HG03575 (cell line): ENCODE results near the gene CASQ1.

Experiments
- ATAC-seq: cut with Tn5 transposase; IDR thresholded peaks from one replicate; pipeline ENCODE4 v1.9.1; 2021; ENCODE audit not compliant: unreplicated experiment, insufficient number of reproducible peaks, low FRiP score; ENCODE audit errors: extremely low read depth

The CASQ1 gene

DNA sequence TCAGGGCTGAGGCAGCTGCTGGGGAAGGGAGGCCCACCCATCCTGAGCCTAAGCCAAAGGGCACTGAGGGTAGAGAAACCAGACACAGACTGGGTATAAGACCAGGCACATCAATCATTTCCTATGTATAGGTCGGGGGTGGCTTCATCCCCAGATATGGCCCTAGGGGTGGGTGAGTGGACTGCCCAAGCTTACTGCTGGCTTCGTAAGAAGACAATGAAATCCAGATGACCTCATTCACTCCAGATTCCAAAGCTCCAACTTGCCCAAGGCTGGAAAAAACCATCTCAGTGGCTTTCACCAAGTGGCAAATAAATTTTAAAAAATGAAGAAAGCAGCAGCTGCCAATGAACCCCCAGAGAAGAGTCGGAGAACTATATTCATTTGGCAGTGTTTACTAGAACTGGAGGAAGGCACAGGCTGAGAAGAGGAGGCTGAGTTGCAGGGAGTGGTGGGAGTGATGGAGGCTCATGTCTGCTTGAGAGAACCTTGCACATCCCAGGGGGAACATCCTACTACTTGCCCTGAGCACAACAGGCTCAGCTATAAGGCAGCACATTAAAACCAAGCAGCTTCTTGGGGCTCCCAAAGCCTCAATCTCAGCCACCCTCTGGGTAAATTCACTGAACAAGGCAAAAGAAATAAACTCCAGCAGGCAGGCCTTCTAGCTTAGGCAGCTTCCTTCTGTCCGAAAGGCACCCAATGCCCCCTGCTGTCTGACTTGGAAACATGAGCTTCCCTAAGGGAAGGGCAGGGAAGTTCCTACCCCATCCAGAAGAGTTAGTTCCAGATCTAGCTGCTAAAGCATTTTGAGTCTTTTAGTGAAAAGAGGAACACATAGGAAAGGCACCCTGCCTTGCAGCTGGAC, 28.9 kb downstream of the CASQ1 start:
- no peak for ATAC-seq

GRCh38 chr1:160220301-160220700, 29.9 kb downstream of the CASQ1 start:
- ATAC-seq: no peak

- no peak for ATAC-seq
Measured at GRCh38 chr1:160221089-160221488, 30.7 kb downstream of the CASQ1 start.

DNA sequence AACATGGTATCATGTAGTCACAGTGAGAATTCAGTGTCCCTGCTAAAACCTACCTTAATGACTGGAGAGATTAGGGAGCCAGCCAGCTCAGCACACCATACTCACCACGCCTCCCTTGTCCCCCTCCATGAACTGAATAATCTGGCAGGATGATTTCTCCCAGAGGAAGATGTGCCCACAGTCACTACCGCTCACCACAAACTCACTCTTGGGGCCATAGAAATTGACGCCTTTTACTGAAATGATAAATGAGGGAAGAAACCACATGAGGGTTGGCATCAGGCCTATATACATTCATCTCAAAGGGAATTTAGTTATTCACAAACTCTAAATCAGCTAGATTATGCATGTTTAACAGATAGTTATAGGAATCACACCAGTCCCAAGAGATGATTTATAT, 32.2 kb downstream of the CASQ1 start:
- ATAC-seq: no peak

DNA sequence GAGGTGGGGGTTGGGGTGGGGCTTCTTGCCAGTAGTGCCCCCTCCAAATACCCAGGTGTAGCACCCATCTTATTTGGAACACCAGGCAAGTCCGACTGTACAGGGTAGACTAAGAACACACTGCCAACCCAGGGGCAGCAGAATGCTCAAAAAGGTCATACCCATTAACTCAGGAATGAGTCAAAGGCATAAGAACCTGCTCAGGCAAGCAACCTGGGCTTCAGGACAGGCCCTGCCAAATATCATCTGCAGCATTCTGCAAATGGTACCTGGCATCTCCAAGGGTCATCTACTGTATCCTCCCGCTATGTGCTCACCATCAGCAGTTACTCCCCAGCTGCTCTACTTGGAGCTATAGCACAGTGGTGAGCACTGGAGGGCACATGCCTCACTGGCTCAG, 34.2 kb downstream of the CASQ1 start:
- ATAC-seq: no peak

DNA sequence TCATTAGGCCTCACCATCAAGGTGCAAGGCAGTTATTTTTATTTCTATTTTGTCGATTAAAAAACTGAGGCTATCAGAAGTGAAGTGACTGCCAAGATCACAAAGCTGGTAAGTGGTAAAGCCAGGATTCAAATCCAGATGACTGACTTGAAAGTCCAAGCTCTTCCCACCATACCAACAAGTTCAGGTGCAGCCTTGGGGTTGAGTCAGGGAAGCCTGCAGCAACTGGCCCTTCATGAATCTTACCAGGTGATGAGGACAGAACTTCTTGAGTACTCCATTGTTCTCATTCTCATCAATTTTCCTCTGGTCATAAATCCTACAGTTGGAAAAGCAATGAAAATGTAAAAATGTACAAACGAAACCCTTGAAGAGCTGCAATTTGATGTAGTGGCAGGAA, 35.0 kb downstream of the CASQ1 start:
- no peak for ATAC-seq

DNA sequence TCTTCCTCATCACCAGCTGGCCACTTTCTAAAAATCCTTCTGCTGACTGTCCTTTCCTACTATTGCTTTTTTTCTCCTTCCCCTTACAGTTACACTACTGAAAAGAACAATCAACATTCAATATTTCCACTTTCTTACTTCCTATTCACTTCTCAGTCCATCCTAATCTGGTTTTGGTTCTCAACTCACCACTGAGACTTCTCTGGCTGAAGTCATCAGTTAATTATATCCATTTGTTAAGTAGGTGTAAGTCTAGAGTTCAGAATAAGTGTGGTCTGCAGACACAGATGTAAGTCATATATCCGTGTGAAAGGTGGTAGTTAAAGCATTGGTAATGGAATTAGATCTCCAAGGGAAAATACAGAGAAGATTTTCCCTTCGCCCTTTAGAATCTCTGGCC, 36.2 kb downstream of the CASQ1 start:
- no peak for ATAC-seq

- ATAC-seq: no peak
Measured at GRCh38 chr1:160227034-160227433, 36.7 kb downstream of the CASQ1 start.

- ATAC-seq: no peak
Measured at GRCh38 chr1:160227561-160227960, 37.2 kb downstream of the CASQ1 start.

DNA sequence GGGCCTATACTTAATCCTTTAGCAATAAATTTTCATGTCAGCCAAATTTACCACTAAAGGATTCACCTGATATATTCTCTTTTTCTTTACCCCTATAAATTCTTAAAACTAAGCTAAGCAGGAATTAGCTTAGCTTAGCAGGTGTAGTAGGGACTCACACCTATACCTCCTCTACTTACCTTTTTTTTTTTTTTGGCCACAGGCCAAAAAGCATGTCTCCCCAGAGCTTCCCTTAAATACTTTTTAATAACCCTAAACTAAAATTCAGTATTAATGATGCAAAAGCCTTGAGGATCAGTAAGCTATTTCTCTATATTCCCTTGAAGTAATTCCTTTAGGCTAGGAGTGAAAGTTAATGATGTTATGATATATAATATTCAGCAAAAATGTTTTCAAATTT, 38.1 kb downstream of the CASQ1 start:
- ATAC-seq: no peak

- no peak for ATAC-seq
Measured at GRCh38 chr1:160232911-160233310, 42.5 kb downstream of the CASQ1 start.

DNA sequence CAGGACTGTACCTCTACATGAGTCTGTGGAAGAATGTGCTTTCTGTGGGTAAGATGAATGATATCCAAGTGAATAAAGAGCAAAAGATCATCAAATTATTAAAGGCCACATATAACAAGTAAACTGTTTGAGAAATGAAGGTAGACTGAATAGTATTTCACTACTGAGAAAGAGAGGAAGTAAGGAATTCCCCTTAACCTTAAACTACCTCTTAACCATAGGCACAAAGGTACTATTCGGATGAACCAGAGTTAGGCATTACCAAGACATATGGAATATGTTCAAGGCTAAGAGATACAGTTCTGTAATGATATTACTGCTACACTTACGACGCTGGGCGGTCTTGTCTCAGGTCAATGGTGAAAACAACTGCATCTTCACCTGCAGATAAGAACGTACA, 46.4 kb downstream of the CASQ1 start:
- no peak for ATAC-seq

DNA sequence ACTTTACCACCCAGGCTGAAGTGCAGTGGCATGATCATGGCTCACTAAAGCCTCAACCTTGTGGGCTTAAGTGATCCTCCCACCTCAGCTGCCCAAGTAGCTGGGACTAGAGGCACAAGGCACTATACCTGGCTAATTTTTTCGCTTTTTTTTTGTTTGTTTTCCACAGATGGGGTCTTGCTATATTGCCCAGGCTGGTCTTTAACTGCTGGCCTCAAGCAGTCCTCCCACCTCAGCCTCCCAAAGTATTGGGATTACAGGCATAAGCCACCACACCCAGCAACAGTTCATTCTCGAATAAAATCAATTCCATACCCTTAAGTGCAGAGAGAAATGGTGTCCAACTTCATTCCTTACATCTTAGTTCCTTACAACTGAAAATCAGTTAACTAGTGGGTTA, 47.2 kb downstream of the CASQ1 start:
- ATAC-seq: no peak

GRCh38 chr1:160238408-160238807, 48.0 kb downstream of the CASQ1 start:
- ATAC-seq: no peak

DNA sequence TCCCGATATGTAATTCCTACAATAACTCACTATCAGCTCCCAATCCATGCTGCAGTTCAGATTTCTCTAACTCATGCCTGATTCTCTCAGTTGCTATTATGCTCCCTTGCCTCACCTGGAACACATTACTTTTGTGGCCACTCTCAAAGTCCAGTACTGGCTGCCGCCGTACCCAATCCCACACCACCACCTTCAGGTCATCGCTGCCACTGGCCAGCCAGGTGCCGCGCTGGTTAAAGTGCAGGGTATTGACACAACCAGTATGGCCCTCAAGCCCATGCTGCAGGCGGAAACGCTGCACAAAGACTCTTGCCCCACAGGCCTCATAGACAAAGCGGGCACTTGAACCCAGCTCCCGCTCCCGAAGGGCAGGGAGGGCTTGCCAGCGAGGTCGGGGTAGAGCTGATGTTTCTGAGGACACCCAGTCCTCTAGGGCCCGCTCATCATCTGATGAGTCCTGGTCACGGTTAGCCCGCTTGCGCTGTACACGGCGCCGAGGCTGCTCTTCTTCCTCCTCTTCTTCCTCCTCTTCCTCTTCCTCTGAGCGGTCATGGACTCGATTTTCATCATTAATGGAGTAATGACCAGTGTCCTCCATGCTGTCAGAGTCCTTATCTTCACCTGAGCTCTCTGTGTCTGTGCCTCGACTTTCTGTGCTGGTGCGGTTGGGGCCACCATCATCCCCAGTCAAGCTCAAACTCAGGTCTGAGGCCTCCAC, 49.4 kb downstream of the CASQ1 start:
- no peak for ATAC-seq

DNA sequence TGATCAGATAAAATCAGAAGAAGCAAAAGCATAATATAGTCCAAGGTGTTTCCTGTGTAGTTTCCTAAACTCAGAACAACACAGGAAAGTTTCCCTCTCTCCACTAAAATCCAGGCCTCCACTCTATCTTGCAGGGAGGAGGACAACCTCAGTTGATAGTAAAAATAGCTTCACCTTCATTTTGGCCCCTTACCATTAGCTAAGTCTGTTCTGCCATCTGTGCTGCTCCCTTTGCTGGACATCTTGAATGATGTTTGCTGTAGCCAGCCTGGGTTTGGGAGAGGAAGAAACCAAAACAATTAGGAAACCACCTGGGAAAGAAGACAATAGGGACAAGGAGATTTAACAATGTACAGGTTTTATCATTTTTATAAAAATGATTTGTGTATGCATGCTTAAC, 53.4 kb downstream of the CASQ1 start:
- no peak for ATAC-seq

- ATAC-seq: no peak
Measured at GRCh38 chr1:160244209-160244608, 53.8 kb downstream of the CASQ1 start.

DNA sequence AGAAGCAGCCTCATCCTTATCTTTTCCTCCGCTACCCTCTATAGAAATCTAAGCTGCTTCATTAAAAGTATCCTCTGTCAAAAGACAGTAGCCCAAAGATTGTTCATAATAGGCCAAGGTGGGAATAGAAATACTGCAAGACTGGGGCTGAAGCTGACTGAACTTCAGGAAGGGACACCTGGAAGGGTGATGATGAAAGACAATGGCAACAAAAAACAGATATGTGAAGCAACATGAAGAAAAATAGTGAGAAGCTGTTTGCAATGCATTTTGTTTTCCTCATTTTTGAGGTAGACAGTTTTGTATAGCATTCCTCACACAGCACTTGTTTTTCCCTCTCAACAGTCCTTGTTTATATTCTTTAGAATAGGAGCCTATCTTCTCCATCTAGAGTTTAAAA, 55.1 kb downstream of the CASQ1 start:
- no peak for ATAC-seq

DNA sequence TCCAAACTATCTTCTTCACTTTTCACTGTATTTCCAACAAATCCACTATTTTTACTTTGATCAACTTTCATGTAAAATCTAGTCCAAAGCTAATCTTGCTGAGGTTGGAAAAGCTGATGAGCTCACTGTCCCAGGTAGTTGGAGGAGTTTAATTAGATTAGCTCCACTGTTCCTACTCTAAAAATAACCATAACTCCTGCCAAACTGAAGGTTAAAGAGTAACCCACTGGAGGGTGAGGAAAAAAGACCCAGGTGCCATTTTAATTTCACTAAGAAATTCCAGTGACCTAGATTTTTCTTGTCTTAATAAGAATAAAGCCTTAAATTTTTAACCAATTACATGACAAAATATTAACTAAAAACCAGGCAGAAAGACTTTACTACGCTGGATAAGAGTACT, 56.7 kb downstream of the CASQ1 start:
- no peak for ATAC-seq

GRCh38 chr1:160251011-160251410, 60.6 kb downstream of the CASQ1 start:
- ATAC-seq: no peak
